ENCODE data around the gene WDR7. TPM values are rescaled to one million over a fixed set of nuclear protein-coding genes. Genes with fewer than 3 reads are reported as not detected.

WDR7 gene
- total RNA-seq, 2 experiments from 2014 or later: 18.0 to 19.5 TPM

- CTCF ChIA-PET: no interaction called here
- intact Hi-C loops (cut with micrococcal nuclease): no loop called here
- Mint-ChIP-seq H3K36me3 (no peaks in the 10 kb centered on the region), H3K4me3 (no peak overlapping the region), H3K9me3 (no peaks in the 10 kb centered on the region), H3K4me1 (ENCODE audit: low read depth) (peaks cover 8% of the 10 kb centered on the region), H3K27ac (no peak overlapping the region), H3K27me3 (peaks cover 4% of the 10 kb centered on the region)
- POLR2A ChIA-PET: no interaction called here
- no peak for DNase-seq
Measured at GRCh38 chr18:57073501-57074187, 422.5 kb downstream of the WDR7 start.

- H3K4me1 Mint-ChIP-seq (ENCODE audit: low read depth): peaks cover 8% of the 10 kb centered on the region
- ChIA-PET CTCF (no interaction called here), POLR2A (no interaction called here)
- peaks cover 4% of the 10 kb centered on the region for H3K27me3 Mint-ChIP-seq
- no peaks in the 10 kb centered on the region for H3K9me3 Mint-ChIP-seq
- no peak overlapping the region for H3K27ac Mint-ChIP-seq
- intact Hi-C loops (cut with micrococcal nuclease): no loop called here
- no peak overlapping the region for H3K4me3 Mint-ChIP-seq
- H3K36me3 Mint-ChIP-seq: no peaks in the 10 kb centered on the region
- no peak for DNase-seq
Measured at GRCh38 chr18:57075716-57076400, 424.7 kb downstream of the WDR7 start.

- Mint-ChIP-seq H3K9me3 (no peaks in the 10 kb centered on the region), H3K4me1 (ENCODE audit: low read depth) (peaks cover 8% of the 10 kb centered on the region), H3K27me3 (peaks cover 7% of the 10 kb centered on the region), H3K27ac (no peak overlapping the region), H3K36me3 (no peaks in the 10 kb centered on the region), H3K4me3 (no peak overlapping the region)
- CTCF ChIA-PET: no interaction called here
- POLR2A ChIA-PET: no interaction called here
- intact Hi-C loops (cut with micrococcal nuclease): no loop called here
- DNase-seq: no peak
Measured at GRCh38 chr18:57077005-57077765, 426.0 kb downstream of the WDR7 start.

GRCh38 chr18:57077786-57078552, 426.8 kb downstream of the WDR7 start:
- no peak overlapping the region for H3K27ac Mint-ChIP-seq
- peaks cover 3% of the 10 kb centered on the region for H3K27me3 Mint-ChIP-seq
- POLR2A ChIA-PET: no interaction called here
- H3K9me3 Mint-ChIP-seq: no peaks in the 10 kb centered on the region
- no peaks in the 10 kb centered on the region for H3K36me3 Mint-ChIP-seq
- peaks cover 8% of the 10 kb centered on the region for H3K4me1 Mint-ChIP-seq (ENCODE audit: low read depth)
- CTCF ChIA-PET: no interaction called here
- intact Hi-C loops (cut with micrococcal nuclease): no loop called here
- H3K4me3 Mint-ChIP-seq: no peak overlapping the region
- DNase-seq: peak; percentile 28

- ChIA-PET POLR2A (no interaction called here), CTCF (no interaction called here)
- H3K27me3 Mint-ChIP-seq: peaks cover 3% of the 10 kb centered on the region
- H3K36me3 Mint-ChIP-seq: no peaks in the 10 kb centered on the region
- no peaks in the 10 kb centered on the region for H3K9me3 Mint-ChIP-seq
- H3K4me3 Mint-ChIP-seq: no peak overlapping the region
- H3K4me1 Mint-ChIP-seq (ENCODE audit: low read depth): peaks cover 8% of the 10 kb centered on the region
- no peak overlapping the region for H3K27ac Mint-ChIP-seq
- DNase-seq: no peak
- intact Hi-C loops (cut with micrococcal nuclease): no loop called here
Measured at GRCh38 chr18:57078614-57079013, 427.5 kb downstream of the WDR7 start.

GRCh38 chr18:57080479-57080878, 429.3 kb downstream of the WDR7 start:
- H3K4me1 Mint-ChIP-seq (ENCODE audit: low read depth): peaks cover 18% of the 10 kb centered on the region
- CTCF ChIA-PET: no interaction called here

GRCh38 chr18:57081899-57082298, 430.7 kb downstream of the WDR7 start:
- H3K9me3 Mint-ChIP-seq: no peaks in the 10 kb centered on the region
- no peak for DNase-seq
- ChIA-PET POLR2A (no interaction called here), CTCF (no interaction called here)
- H3K4me1 Mint-ChIP-seq (ENCODE audit: low read depth): peaks cover 18% of the 10 kb centered on the region
- intact Hi-C loops (cut with micrococcal nuclease): no loop called here
- peaks cover 5% of the 10 kb centered on the region for H3K27me3 Mint-ChIP-seq
- no peak overlapping the region for H3K27ac Mint-ChIP-seq
- no peak overlapping the region for H3K4me3 Mint-ChIP-seq
- no peaks in the 10 kb centered on the region for H3K36me3 Mint-ChIP-seq

More at GRCh38 chr18:57080479-57080878, 429.3 kb downstream of the WDR7 start:
- H3K9me3 Mint-ChIP-seq: no peaks in the 10 kb centered on the region
- intact Hi-C loops (cut with micrococcal nuclease): no loop called here
- no peak for DNase-seq
- peaks cover 3% of the 10 kb centered on the region for H3K27me3 Mint-ChIP-seq
- no peak overlapping the region for H3K4me3 Mint-ChIP-seq
- no peak overlapping the region for H3K27ac Mint-ChIP-seq
- H3K36me3 Mint-ChIP-seq: no peaks in the 10 kb centered on the region
- POLR2A ChIA-PET: no interaction called here

GRCh38 chr18:57083485-57083884, 432.3 kb downstream of the WDR7 start:
- intact Hi-C loops (cut with micrococcal nuclease): no loop called here
- no peak for DNase-seq
- Mint-ChIP-seq H3K9me3 (no peaks in the 10 kb centered on the region), H3K36me3 (no peaks in the 10 kb centered on the region), H3K4me1 (ENCODE audit: low read depth) (peaks cover 10% of the 10 kb centered on the region), H3K27ac (no peak overlapping the region), H3K27me3 (peaks cover 9% of the 10 kb centered on the region), H3K4me3 (no peak overlapping the region)
- ChIA-PET POLR2A (no interaction called here), CTCF (no interaction called here)

- POLR2A ChIA-PET: no interaction called here
- H3K9me3 Mint-ChIP-seq: no peaks in the 10 kb centered on the region
- no peaks in the 10 kb centered on the region for H3K36me3 Mint-ChIP-seq
- peaks cover 12% of the 10 kb centered on the region for H3K27me3 Mint-ChIP-seq
- H3K4me1 Mint-ChIP-seq (ENCODE audit: low read depth): peaks cover 10% of the 10 kb centered on the region
- no peak overlapping the region for H3K4me3 Mint-ChIP-seq
- no peak overlapping the region for H3K27ac Mint-ChIP-seq
- intact Hi-C loops (cut with micrococcal nuclease): no loop called here
- no peak for DNase-seq
- CTCF ChIA-PET: no interaction called here
Measured at GRCh38 chr18:57084331-57085271, 433.4 kb downstream of the WDR7 start.

- POLR2A ChIA-PET: no interaction called here
- H3K36me3 Mint-ChIP-seq: no peaks in the 10 kb centered on the region
- no peak overlapping the region for H3K4me3 Mint-ChIP-seq
- H3K4me1 Mint-ChIP-seq (ENCODE audit: low read depth): peaks cover 10% of the 10 kb centered on the region
- no peak overlapping the region for H3K27ac Mint-ChIP-seq
- CTCF ChIA-PET: no interaction called here
- intact Hi-C loops (cut with micrococcal nuclease): no loop called here
- peaks cover 12% of the 10 kb centered on the region for H3K27me3 Mint-ChIP-seq
- H3K9me3 Mint-ChIP-seq: no peaks in the 10 kb centered on the region
- DNase-seq: no peak
Measured at GRCh38 chr18:57085371-57085770, 434.2 kb downstream of the WDR7 start.

- intact Hi-C loops (cut with micrococcal nuclease): no loop called here
- no peak overlapping the region for H3K4me3 Mint-ChIP-seq
- no peaks in the 10 kb centered on the region for H3K36me3 Mint-ChIP-seq
- ChIA-PET CTCF (no interaction called here), POLR2A (no interaction called here)
- H3K27ac Mint-ChIP-seq: no peak overlapping the region
- DNase-seq: no peak
- peaks cover 10% of the 10 kb centered on the region for H3K4me1 Mint-ChIP-seq (ENCODE audit: low read depth)
- H3K27me3 Mint-ChIP-seq: peaks cover 13% of the 10 kb centered on the region
- no peaks in the 10 kb centered on the region for H3K9me3 Mint-ChIP-seq
Measured at GRCh38 chr18:57086163-57086562, 435.0 kb downstream of the WDR7 start.

Data from activated CD4-positive, alpha-beta memory T cell treated with anti-CD3 and anti-CD28 coated beads for 36 hours (primary cell).